GM21360 (cell line): ENCODE measurements around the gene ATP2B3.

ENCODE experiments used
- ATAC-seq: cut with Tn5 transposase; IDR thresholded peaks from one replicate; pipeline ENCODE4 v1.9.1; 2021; ENCODE audit warnings: mild to moderate bottlenecking, moderate library complexity; ENCODE audit not compliant: unreplicated experiment

Gene ATP2B3

DNA sequence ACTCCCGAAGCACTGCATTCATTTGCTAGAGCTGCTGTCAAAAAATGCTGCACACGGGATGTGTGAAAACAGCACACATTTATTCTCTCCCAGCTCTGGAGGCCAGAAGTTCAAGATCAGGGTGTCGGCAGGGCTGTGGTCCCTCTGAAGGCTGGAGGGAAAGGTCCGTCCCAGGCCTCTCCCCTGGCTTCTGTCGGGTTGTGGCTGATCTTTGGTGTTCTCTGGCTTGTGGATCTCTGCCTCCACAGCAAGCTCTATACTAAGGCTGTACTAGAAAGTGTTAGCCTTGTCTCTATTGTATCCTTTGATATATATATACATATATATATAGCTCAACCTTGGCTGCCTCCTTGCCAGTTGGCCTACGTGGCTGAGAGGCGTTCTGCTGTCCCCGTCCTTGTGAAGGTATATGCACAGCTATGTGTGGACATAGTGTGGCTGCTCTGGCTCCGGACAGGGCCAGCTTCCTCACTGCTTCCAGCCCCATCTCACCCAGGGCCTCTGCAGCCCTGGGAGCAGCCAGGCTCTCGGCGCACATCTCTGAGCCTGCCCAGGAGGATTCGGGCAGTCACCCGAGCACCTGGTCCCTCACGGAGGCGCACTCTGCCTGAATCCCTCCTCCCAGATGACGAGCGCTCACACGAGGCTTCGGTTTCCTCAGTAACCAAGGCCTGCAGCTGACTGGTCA lies 114.6 kb downstream of the ATP2B3 start:
- ATAC-seq, result no peak
